ENCODE results near the gene RPL32.

RPL32 gene

GRCh38 chr3:12841149-12841969 is at the start of gene RPL32:
RPL32 (minus strand) TSS chr3:12841565; CDS start chr3:12840237, 1,328 bp downstream.
- peak; percentile 90 for DNase-seq
- H3K27ac ChIP-seq, result peak within 1 kb of the TSS; percentile 98
- in situ Hi-C loops (cut with HindIII; ENCODE audit: low pct_ligation_motif_present, low sequenced_read_pairs), result no loop called here
- TF ChIP-seq CTCF (IDR thresholded peaks at IDR 0.05; ENCODE audit: low read depth, low read length, missing control alignments), result peak; percentile 82
- H3K4me3 ChIP-seq (ENCODE audit: low read depth, low read length), result peak within 1 kb of the TSS; percentile 99
- H3K36me3 ChIP-seq (replicated peaks), result peaks cover 46% of the 10 kb centered on the region
- H3K27me3 ChIP-seq (replicated peaks), result no peaks in the 10 kb centered on the region

- DNase-seq, result no peak
- Histone ChIP-seq H3K27ac (no peak overlapping the region), H3K36me3 (replicated peaks) (no peaks in the 10 kb centered on the region), H3K4me3 (ENCODE audit: low read depth, low read length) (no peak overlapping the region), H3K27me3 (replicated peaks) (peaks cover 10% of the 10 kb centered on the region)
- no peak for TF ChIP-seq CTCF (IDR thresholded peaks at IDR 0.05; ENCODE audit: low read depth, low read length, missing control alignments)
- in situ Hi-C loops (cut with HindIII; ENCODE audit: low pct_ligation_motif_present, low sequenced_read_pairs), result no loop called here
Measured at GRCh38 chr3:12890610-12891390, 49.4 kb upstream of the RPL32 start.

GRCh38 chr3:12886736-12887135 is 45.4 kb upstream of the RPL32 start:
- H3K36me3 ChIP-seq (replicated peaks), result no peaks in the 10 kb centered on the region
- DNase-seq, result no peak
- H3K27me3 ChIP-seq (replicated peaks), result peaks cover 10% of the 10 kb centered on the region
- TF ChIP-seq CTCF (IDR thresholded peaks at IDR 0.05; ENCODE audit: low read depth, low read length, missing control alignments), result no peak
- no peak overlapping the region for H3K27ac ChIP-seq
- in situ Hi-C loops (cut with HindIII; ENCODE audit: low pct_ligation_motif_present, low sequenced_read_pairs), result no loop called here
- H3K4me3 ChIP-seq (ENCODE audit: low read depth, low read length), result no peak overlapping the region

- peaks cover 10% of the 10 kb centered on the region for H3K27me3 ChIP-seq (replicated peaks)
- TF ChIP-seq CTCF (IDR thresholded peaks at IDR 0.05; ENCODE audit: low read depth, low read length, missing control alignments), result no peak
- DNase-seq, result no peak
- in situ Hi-C loops (cut with HindIII; ENCODE audit: low pct_ligation_motif_present, low sequenced_read_pairs), result no loop called here
- no peak overlapping the region for H3K27ac ChIP-seq
- H3K36me3 ChIP-seq (replicated peaks), result no peaks in the 10 kb centered on the region
- H3K4me3 ChIP-seq (ENCODE audit: low read depth, low read length), result no peak overlapping the region
Measured at GRCh38 chr3:12886106-12886679, 44.8 kb upstream of the RPL32 start.

- TF ChIP-seq CTCF (IDR thresholded peaks at IDR 0.05; ENCODE audit: low read depth, low read length, missing control alignments), result no peak
- Histone ChIP-seq H3K36me3 (replicated peaks) (no peaks in the 10 kb centered on the region), H3K27ac (no peak overlapping the region), H3K27me3 (replicated peaks) (peaks cover 10% of the 10 kb centered on the region), H3K4me3 (ENCODE audit: low read depth, low read length) (no peak overlapping the region)
- DNase-seq, result no peak
- in situ Hi-C loops (cut with HindIII; ENCODE audit: low pct_ligation_motif_present, low sequenced_read_pairs), result no loop called here
Measured at GRCh38 chr3:12885583-12885930, 44.2 kb upstream of the RPL32 start.
